H9 (cell line): ENCODE results near the gene LTB4R. TPM values are rescaled to one million over a fixed set of nuclear protein-coding genes. Genes with fewer than 3 reads are reported as not detected.

ENCODE experiments used
- DNase-seq: peaks from one replicate; pipeline ENCODE4 v3.0.0-alpha.2; 2017
- H2AFZ ChIP-seq: one replicate; pipeline ENCODE4 v1.6.1; 2013; ENCODE audit warnings: mild to moderate bottlenecking, low read length, control low read depth, moderate library complexity
- H2AK5ac ChIP-seq: 2 replicates; pipeline ENCODE4 v1.6.1; 2013; ENCODE audit warnings: low read length, control low read depth, mixed read lengths; ENCODE audit not compliant: insufficient read length
- H2BK120ac ChIP-seq: one replicate; pipeline ENCODE4 v1.6.1; 2013; ENCODE audit warnings: low read depth, mild to moderate bottlenecking, low read length, control low read depth, inconsistent platforms; ENCODE audit not compliant: poor library complexity, severe bottlenecking
- H2BK12ac ChIP-seq: 2 replicates; pipeline ENCODE4 v1.6.1; 2013; ENCODE audit warnings: low read length, control low read depth, mixed read lengths, low read depth; ENCODE audit not compliant: insufficient read length
- H2BK15ac ChIP-seq: 2 replicates; pipeline ENCODE4 v1.6.1; 2013; ENCODE audit warnings: low read depth, low read length, control low read depth
- H2BK20ac ChIP-seq: one replicate; pipeline ENCODE4 v1.6.1; 2013; ENCODE audit warnings: low read depth, mild to moderate bottlenecking, low read length, control low read depth, inconsistent platforms; ENCODE audit not compliant: poor library complexity, severe bottlenecking
- H2BK5ac ChIP-seq: 2 replicates; pipeline ENCODE4 v1.6.1; 2013; ENCODE audit warnings: low read length, control low read depth, mixed read lengths; ENCODE audit not compliant: insufficient read length
- H3K14ac ChIP-seq: 2 replicates; pipeline ENCODE4 v1.6.1; 2013; ENCODE audit warnings: low read length, control low read depth; ENCODE audit not compliant: insufficient read depth
- H3K18ac ChIP-seq: 2 replicates; pipeline ENCODE4 v1.6.1; 2013; ENCODE audit warnings: low read depth, mild to moderate bottlenecking, mixed read lengths, low read length, control low read depth; ENCODE audit not compliant: insufficient read length
- H3K23ac ChIP-seq: 2 replicates; pipeline ENCODE4 v1.6.1; 2013; ENCODE audit warnings: low read length, control low read depth, mixed read lengths, low read depth; ENCODE audit not compliant: insufficient read length
- H3K23me2 ChIP-seq: 2 replicates; pipeline ENCODE4 v1.6.1; 2013; ENCODE audit warnings: low read depth, mild to moderate bottlenecking, mixed read lengths, low read length, control low read depth; ENCODE audit not compliant: insufficient read length, poor library complexity, severe bottlenecking
- H3K27ac ChIP-seq: 2 replicates; pipeline ENCODE4 v1.5.1; 2013; ENCODE audit warnings: low read length, control low read depth, mixed read lengths, low read depth; ENCODE audit not compliant: insufficient read length
- H3K27me3 ChIP-seq: 2 replicates; pipeline ENCODE4 v1.6.1; 2013; ENCODE audit warnings: low read length, control low read depth, inconsistent platforms; ENCODE audit not compliant: insufficient read depth
- H3K4ac ChIP-seq: 2 replicates; pipeline ENCODE4 v1.6.1; 2013; ENCODE audit warnings: low read depth, mild to moderate bottlenecking, control low read depth, inconsistent platforms, low read length, moderate library complexity
- H3K4me1 ChIP-seq: 2 replicates; pipeline ENCODE4 v1.6.1; 2013; ENCODE audit warnings: low read length, control low read depth, inconsistent platforms; ENCODE audit not compliant: insufficient read depth
- H3K4me2 ChIP-seq: 2 replicates; pipeline ENCODE4 v1.6.1; 2013; ENCODE audit warnings: low read length, control low read depth, mixed read lengths; ENCODE audit not compliant: insufficient read length, insufficient read depth
- H3K56ac ChIP-seq: 2 replicates; pipeline ENCODE4 v1.6.1; 2013; ENCODE audit warnings: low read depth, mild to moderate bottlenecking, mixed read lengths, low read length, control low read depth; ENCODE audit not compliant: insufficient read length
- H3K79me1 ChIP-seq: 2 replicates; pipeline ENCODE4 v1.6.1; 2013; ENCODE audit warnings: low read depth, mild to moderate bottlenecking, moderate library complexity, low read length, control low read depth, inconsistent platforms; ENCODE audit not compliant: insufficient read depth, poor library complexity, severe bottlenecking
- H3K79me2 ChIP-seq: 2 replicates; pipeline ENCODE4 v1.6.1; 2013; ENCODE audit warnings: low read length, control low read depth, inconsistent platforms; ENCODE audit not compliant: insufficient read depth
- H3K9ac ChIP-seq: 2 replicates; pipeline ENCODE4 v1.6.1; 2013; ENCODE audit warnings: low read length, control low read depth, mixed read lengths; ENCODE audit not compliant: insufficient read length; ENCODE audit errors: extremely low read depth
- H3K9me3 ChIP-seq: one replicate; pipeline ENCODE4 v1.6.1; 2013; ENCODE audit warnings: low read depth, low read length, inconsistent platforms; ENCODE audit not compliant: control insufficient read depth
- H3T11ph ChIP-seq: one replicate; pipeline ENCODE4 v1.6.1; 2013; ENCODE audit warnings: mild to moderate bottlenecking, low read length, control low read depth, inconsistent platforms
- H4K20me1 ChIP-seq: one replicate; pipeline ENCODE4 v1.6.1; 2013; ENCODE audit not compliant: control insufficient read depth, insufficient read length, insufficient read depth
- H4K5ac ChIP-seq: 2 replicates; pipeline ENCODE4 v1.6.1; 2013; ENCODE audit warnings: low read depth, mild to moderate bottlenecking, mixed read lengths, low read length, control low read depth; ENCODE audit not compliant: insufficient read length
- H4K8ac ChIP-seq: replicated peaks from 2 replicates; pipeline ENCODE4 v1.6.1; 2013; ENCODE audit warnings: low read length, control low read depth, mixed read lengths, low read depth; ENCODE audit not compliant: insufficient read length
- H4K91ac ChIP-seq: 2 replicates; pipeline ENCODE4 v1.6.1; 2013; ENCODE audit warnings: low read depth, mild to moderate bottlenecking, moderate library complexity, mixed read lengths, low read length, control low read depth; ENCODE audit not compliant: insufficient read length
- H3K27ac Mint-ChIP-seq, 3 experiments: 2 replicates in 2 of 3; 3 replicates in 1 of 3; pipeline ENCODE4 v1.8.0; 2020 to 2021; ENCODE audit warnings: mixed read lengths in 3 of 3, mild to moderate bottlenecking in 1 of 3, moderate library complexity in 1 of 3
- H3K27me3 Mint-ChIP-seq: 2 replicates; pipeline ENCODE4 v1.8.0; 2021; ENCODE audit warnings: low read depth, mild to moderate bottlenecking, moderate library complexity, mixed read lengths
- H3K36me3 Mint-ChIP-seq, 3 experiments: 2 replicates in 2 of 3; 3 replicates in 1 of 3; pipeline ENCODE4 v1.8.0; 2020 to 2021; ENCODE audit warnings: low read depth in 3 of 3, mixed read lengths in 3 of 3; ENCODE audit not compliant: insufficient read depth in 1 of 3
- H3K4me1 Mint-ChIP-seq, 2 experiments: 2 replicates each; pipeline ENCODE4 v1.8.0; 2020; ENCODE audit warnings: mixed read lengths in 2 of 2
- H3K4me3 Mint-ChIP-seq, 2 experiments: 2 replicates in 1 of 2; 3 replicates in 1 of 2; pipeline ENCODE4 v1.8.0; 2020 to 2021; ENCODE audit warnings: mild to moderate bottlenecking in 2 of 2, mixed read lengths in 2 of 2, moderate library complexity in 1 of 2
- H3K9me3 Mint-ChIP-seq, 2 experiments: 2 replicates in 1 of 2; 3 replicates in 1 of 2; pipeline ENCODE4 v1.8.0; 2020; ENCODE audit warnings: mild to moderate bottlenecking in 2 of 2, mixed read lengths in 2 of 2, moderate library complexity in 1 of 2
- WGBS: extraction: QIAGEN DNeasy Blood & Tissue Kit; methylation state at CpG from one replicate; pipeline ENCODE4 v1.1.7; 2013; ENCODE audit warnings: missing lambda C conversion rate, low lambda C conversion rate, mixed read lengths; ENCODE audit not compliant: insufficient read length; ENCODE audit errors: extremely low coverage; 5-methylcytosine and 5-hydroxymethylcytosine counted together
- total RNA-seq: library from RNA; stranded (reverse); gene quantifications from 2 replicates; pipeline ENCODE4 v1.2.1, GENCODE V29; 2021
- TF ChIP-seq, protein P1 (sequence below): fragments of 200-600 bp; sonication (generic); conservative IDR thresholded peaks from 3 replicates; pipeline ENCODE4 v1.8.0; 2021; ENCODE audit warnings: antibody characterized with exemption, mild to moderate bottlenecking

Gene LTB4R
- total RNA-seq, 1 experiment from 2014 or later, result 8.9 TPM

DNA sequence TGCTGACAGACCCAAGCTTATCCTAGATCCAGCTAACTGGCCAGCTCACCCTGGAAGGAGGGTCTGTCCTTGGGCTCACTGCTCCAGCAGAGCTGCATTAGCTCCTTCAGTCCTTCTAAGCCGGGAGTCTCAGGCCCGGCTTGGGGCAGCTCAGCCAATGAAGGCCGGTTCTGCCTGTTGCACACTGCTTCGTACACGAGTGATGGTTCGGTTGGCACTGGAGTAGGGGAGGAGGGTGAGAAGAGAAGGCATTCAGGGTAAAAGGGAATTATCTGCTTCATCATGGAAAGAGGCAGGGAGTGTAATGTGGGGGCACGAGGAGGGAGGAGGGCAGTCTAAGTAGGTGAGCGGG is 26.5 kb downstream of the LTB4R start:
- no peak overlapping the region for H2BK120ac ChIP-seq
- H3K23ac ChIP-seq, result no peak overlapping the region
- no peak overlapping the region for H4K91ac ChIP-seq
- no peak overlapping the region for H3K4ac ChIP-seq
- H2BK15ac ChIP-seq, result no peak overlapping the region
- Mint-ChIP-seq H3K4me1 (peaks cover 23 to 28% of the 10 kb centered on the region in 2 experiments), H3K27me3 (peaks cover 100% of the 10 kb centered on the region), H3K9me3 (peaks cover 0 to 2% of the 10 kb centered on the region in 2 experiments; a peak in 2 of 5 replicates), H3K4me3 (peak overlapping the region in 1 of 2 experiments; percentile 16; a peak in 1 of 5 replicates), H3K27ac (no peak overlapping the region), H3K36me3 (no peaks in the 10 kb centered on the region; a peak in 1 of 7 replicates)
- H2BK5ac ChIP-seq, result no peak overlapping the region
- no peaks in the 10 kb centered on the region for H4K20me1 ChIP-seq
- no peak overlapping the region for H2AK5ac ChIP-seq
- no peak overlapping the region for H3K18ac ChIP-seq
- H3K27me3 ChIP-seq, result peaks cover 68% of the 10 kb centered on the region
- no peak for DNase-seq
- no peak overlapping the region for H4K5ac ChIP-seq
- no peak overlapping the region for H3T11ph ChIP-seq
- no peak overlapping the region for H3K14ac ChIP-seq
- H3K9me3 ChIP-seq, result no peaks in the 10 kb centered on the region
- TF ChIP-seq, protein P1, sequence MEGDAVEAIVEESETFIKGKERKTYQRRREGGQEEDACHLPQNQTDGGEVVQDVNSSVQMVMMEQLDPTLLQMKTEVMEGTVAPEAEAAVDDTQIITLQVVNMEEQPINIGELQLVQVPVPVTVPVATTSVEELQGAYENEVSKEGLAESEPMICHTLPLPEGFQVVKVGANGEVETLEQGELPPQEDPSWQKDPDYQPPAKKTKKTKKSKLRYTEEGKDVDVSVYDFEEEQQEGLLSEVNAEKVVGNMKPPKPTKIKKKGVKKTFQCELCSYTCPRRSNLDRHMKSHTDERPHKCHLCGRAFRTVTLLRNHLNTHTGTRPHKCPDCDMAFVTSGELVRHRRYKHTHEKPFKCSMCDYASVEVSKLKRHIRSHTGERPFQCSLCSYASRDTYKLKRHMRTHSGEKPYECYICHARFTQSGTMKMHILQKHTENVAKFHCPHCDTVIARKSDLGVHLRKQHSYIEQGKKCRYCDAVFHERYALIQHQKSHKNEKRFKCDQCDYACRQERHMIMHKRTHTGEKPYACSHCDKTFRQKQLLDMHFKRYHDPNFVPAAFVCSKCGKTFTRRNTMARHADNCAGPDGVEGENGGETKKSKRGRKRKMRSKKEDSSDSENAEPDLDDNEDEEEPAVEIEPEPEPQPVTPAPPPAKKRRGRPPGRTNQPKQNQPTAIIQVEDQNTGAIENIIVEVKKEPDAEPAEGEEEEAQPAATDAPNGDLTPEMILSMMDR, result no peak
- no peak overlapping the region for H3K56ac ChIP-seq
- no peak overlapping the region for H4K8ac ChIP-seq
- no peaks in the 10 kb centered on the region; the same call in 1 of the 2 replicates for H3K4me1 ChIP-seq
- no peaks in the 10 kb centered on the region for H3K79me2 ChIP-seq
- no peaks in the 10 kb centered on the region for H3K79me1 ChIP-seq
- H3K9ac ChIP-seq, result no peak overlapping the region
- H3K27ac ChIP-seq, result no peak overlapping the region
- no peak overlapping the region for H3K4me2 ChIP-seq
- no peak overlapping the region for H2BK20ac ChIP-seq
- H2AFZ ChIP-seq, result no peak overlapping the region
- H3K23me2 ChIP-seq, result peaks cover 21% of the 10 kb centered on the region
- no peak overlapping the region for H2BK12ac ChIP-seq
- no CpG with 5 or more reads among the region's 8 CpGs for WGBS
